Endothelial cell of umbilical vein (primary cell): Measurements from ENCODE around the gene CORO7. TPM values are rescaled to one million over a fixed set of nuclear protein-coding genes. Genes with fewer than 3 reads are reported as not detected.

ENCODE experiments used
- BruUV-seq: library from RNA; stranded (reverse); fragments of 400-500 nt; replicated peaks from 2 replicates; lab custom pipeline; 2021; lab: Mats Ljungman, UMichigan
- CTCF ChIA-PET: fragments of 300-600, 350-600 bp; sonication (Branson Sonifier 250); formaldehyde crosslinking; loops from one replicate; lab custom pipeline; 2021; ENCODE audit warnings: antibody characterized with exemption, inconsistent platforms; lab: Charles Lee
- POLR2A ChIA-PET: fragments of 300-600, 350-600 bp; sonication (Branson Sonifier 250); formaldehyde crosslinking; loops from one replicate; lab custom pipeline; 2021; ENCODE audit warnings: antibody characterized with exemption, inconsistent platforms; lab: Charles Lee
- DNase-seq: peaks from one replicate; pipeline ENCODE4 v3.0.0-alpha.2; 2011; ENCODE audit warnings: low read depth, low spot score
- FAIRE-seq: peaks from 2 replicates; lab custom pipeline; 2011; peaks lifted over from hg19 to GRCh38; lab: Jason Lieb, UNC
- H2AFZ ChIP-seq: 2 replicates; pipeline ENCODE4 v1.6.0; 2012; ENCODE audit warnings: low read depth, low read length, control low read depth, inconsistent platforms
- H3K27ac ChIP-seq: 2 replicates; pipeline ENCODE4 v1.5.1; 2011; ENCODE audit warnings: low read depth, mild to moderate bottlenecking, control low read depth, low read length, moderate library complexity; ENCODE audit not compliant: insufficient read depth
- H3K27me3 ChIP-seq, 2 experiments: 2 replicates each; pipeline versions ENCODE4 v1.6.0 to v1.6.1; 2011; ENCODE audit warnings: low read length in 2 of 2, mixed read lengths in 1 of 2; ENCODE audit not compliant: control insufficient read depth in 2 of 2, insufficient read depth in 2 of 2
- H3K36me3 ChIP-seq, 2 experiments: 2 replicates in 1 of 2; 3 replicates in 1 of 2; pipeline ENCODE4 v1.5.1; 2011; ENCODE audit warnings: low read length in 2 of 2, mild to moderate bottlenecking in 1 of 2, moderate library complexity in 1 of 2; ENCODE audit not compliant: control insufficient read depth in 2 of 2, insufficient read depth in 2 of 2; ENCODE audit errors: extremely low read depth in 1 of 2
- H3K4me1 ChIP-seq: 3 replicates; pipeline ENCODE4 v1.5.1; 2011; ENCODE audit warnings: mild to moderate bottlenecking, low read length; ENCODE audit not compliant: control insufficient read depth, insufficient read depth; ENCODE audit errors: extremely low read depth
- H3K4me2 ChIP-seq: 2 replicates; pipeline ENCODE4 v1.6.1; 2011; ENCODE audit warnings: low read length, control low read depth, mixed read lengths; ENCODE audit not compliant: insufficient read depth
- H3K4me3 ChIP-seq, 3 experiments: fragments of 200-600 bp in 1 of 3; sonication (generic), shearing (Covaris generic) in 1 of 3; replicated peaks in 1 of 3; 2 replicates each; pipeline ENCODE4 v1.5.1; 2011 to 2016; ENCODE audit warnings: control low read depth in 3 of 3, low read length in 3 of 3, mild to moderate bottlenecking in 2 of 3, inconsistent platforms in 1 of 3, low read depth in 1 of 3, moderate library complexity in 1 of 3; ENCODE audit not compliant: insufficient read depth in 1 of 3
- H3K79me2 ChIP-seq: 2 replicates; pipeline ENCODE4 v1.6.0; 2012; ENCODE audit warnings: low read length, inconsistent platforms; ENCODE audit not compliant: control insufficient read depth, insufficient read depth
- H3K9ac ChIP-seq: replicated peaks from 2 replicates; pipeline ENCODE3; 2011; ENCODE audit warnings: low read length, control low read depth; ENCODE audit not compliant: insufficient read depth; ENCODE audit errors: extremely low read depth
- H3K9me1 ChIP-seq: replicated peaks from 3 replicates; pipeline ENCODE4 v1.6.0; 2011; ENCODE audit warnings: mild to moderate bottlenecking, low read length; ENCODE audit not compliant: control insufficient read depth, insufficient read depth; ENCODE audit errors: extremely low read depth
- H3K9me3 ChIP-seq: replicated peaks from 2 replicates; pipeline ENCODE4 v1.5.1; 2012; ENCODE audit warnings: low read length, inconsistent platforms; ENCODE audit not compliant: control insufficient read depth, insufficient read depth
- H4K20me1 ChIP-seq: replicated peaks from 2 replicates; pipeline ENCODE3; 2011; ENCODE audit warnings: mild to moderate bottlenecking, low read length; ENCODE audit not compliant: control insufficient read depth, insufficient read depth; ENCODE audit errors: extremely low read depth
- CTCF ChIP-seq, 2 donors: IDR thresholded peaks; 1 replicate in 1 of 2; 2 replicates in 1 of 2; pipeline ENCODE4 v1.5.1; 2011; ENCODE audit warnings: low read length in 2 of 2, mild to moderate bottlenecking in 2 of 2, moderate library complexity in 2 of 2, control low read depth in 1 of 2, inconsistent platforms in 1 of 2, low read depth in 1 of 2; ENCODE audit not compliant: insufficient read depth in 1 of 2; ENCODE audit errors: extremely low read depth in 1 of 2
- EZH2 ChIP-seq: IDR thresholded peaks from 2 replicates; pipeline ENCODE4 v1.6.1; 2012; ENCODE audit warnings: borderline replicate concordance, low read depth, mild to moderate bottlenecking, moderate library complexity, low read length, inconsistent platforms; ENCODE audit not compliant: severe bottlenecking
- GATA2 ChIP-seq: IDR thresholded peaks from 2 replicates; pipeline ENCODE4 v1.7.0; 2011; ENCODE audit warnings: low read depth, mild to moderate bottlenecking, moderate library complexity, mixed read lengths, low read length; ENCODE audit not compliant: insufficient read length, insufficient read depth
- MAX ChIP-seq: IDR thresholded peaks from 2 replicates; pipeline ENCODE4 v1.6.1; 2011; ENCODE audit not compliant: insufficient read depth, insufficient read length
- dilution Hi-C: fragments of 300-500 bp; cut with MboI; formaldehyde crosslinking; loops from one replicate; pipeline ENCODE4 v1.15.0; 2019; ENCODE audit warnings: low sequenced_read_pairs; ENCODE audit not compliant: extremely low pct_ligation_motif_present
- intact Hi-C: fragments of 100-400 bp; cut with micrococcal nuclease; formaldehyde crosslinking; loops from one replicate; pipeline ENCODE4 v1.10.0; 2022
- polyA plus RNA-seq, 4 experiments: library from polyadenylated mRNA; depleted of rRNA in 3 of 4; stranded (reverse) in 3 of 4; unstranded in 1 of 4; fragments of >200 nt; gene quantifications; 2 replicates each; pipeline versions ENCODE4 v1.2.1 to v1.2.3, GENCODE V29; 2011 to 2012; ENCODE audit warnings: missing spikeins in 1 of 4
- total RNA-seq: library from RNA; stranded (reverse); gene quantifications from 2 replicates; pipeline ENCODE4 v1.2.3, GENCODE V29; 2021

CORO7 gene
- total and polyA plus RNA-seq, 2 donors (not counting 3 experiments of a cell fraction or from before 2014, with no cell fraction given), result 42.5 to 72.3 TPM

GRCh38 chr16:4404247-4404966 is 12.0 kb downstream of the CORO7 start:
- H3K9me1 ChIP-seq, result no peaks in the 10 kb centered on the region
- DNase-seq (peak; percentile 44), FAIRE-seq (peak; percentile 46)
- H3K27ac ChIP-seq, result no peak overlapping the region
- H3K4me1 ChIP-seq, result peaks cover 18% of the 10 kb centered on the region
- POLR2A ChIA-PET, result interaction anchor here (0.6 kb wide), 1 partner anchor 142 kb away, joined by 3 read pairs; no protein-coding TSS in a partner anchor
- TF ChIP-seq GATA2 (no peak), EZH2 (no peak), MAX (no peak), CTCF (IDR thresholded peaks at IDR 0.05; ENCODE audit: extremely low read depth in 1 of 2, insufficient read depth in 1 of 2, low read depth in 1 of 2, low read length in 2 of 2) (peak; percentile 76)
- peaks cover 6 to 25% of the 10 kb centered on the region in 2 experiments for H3K36me3 ChIP-seq
- no peaks in the 10 kb centered on the region for H3K9me3 ChIP-seq
- BruUV-seq, result no TSS peak
- no peaks in the 10 kb centered on the region for H3K27me3 ChIP-seq
- peaks cover 3% of the 10 kb centered on the region for H3K79me2 ChIP-seq
- intact Hi-C loops, result loop anchor here (5.0 kb wide), 1 partner anchor 132 kb away; the partner anchor contains the start of gene TFAP4
- CTCF ChIA-PET, result interaction anchor here (0.8 to 5.4 kb wide), 23 partner anchors 12 to 421 kb away, joined by 3 to 102 read pairs (median 18); partner anchors contain the start of genes CORO7, PAM16 and TFAP4
- dilution Hi-C loops, result no loop called here
- no peak overlapping the region for H2AFZ ChIP-seq
- no peak overlapping the region for H3K4me2 ChIP-seq
- no peak overlapping the region for H3K9ac ChIP-seq
- H3K4me3 ChIP-seq, result no peak overlapping the region
- no peaks in the 10 kb centered on the region for H4K20me1 ChIP-seq
